GM13976 (cell line): Measurements from ENCODE around the gene BTG1.

ENCODE experiments used
- DNase-seq: peaks from one replicate; pipeline ENCODE4 v3.0.0; 2012; ENCODE audit warnings: low spot score
- CTCF ChIP-seq: IDR thresholded peaks from 2 replicates; pipeline ENCODE4 v1.5.1; 2012; ENCODE audit warnings: borderline replicate concordance, mild to moderate bottlenecking; ENCODE audit not compliant: insufficient read depth; ENCODE audit errors: extremely low read depth, missing control alignments, control extremely low read depth
- in situ Hi-C: fragments of 300-500 bp; cut with MboI; formaldehyde crosslinking; loops from one replicate; pipeline ENCODE4 v1.12.0; 2022; ENCODE audit warnings: low sequenced_read_pairs, mixed read lengths, inconsistent platforms; ENCODE audit not compliant: unreplicated experiment

BTG1 gene

GRCh38 chr12:92142251-92142926 is 3.3 kb downstream of the BTG1 start:
- TF ChIP-seq CTCF = no peak
- DNase-seq = no peak
- in situ Hi-C loops = loop anchor here (10.0 to 25.0 kb wide), 4 partner anchors 262 to 755 kb away; no protein-coding TSS in a partner anchor

- in situ Hi-C loops = loop anchor here (10.0 to 25.0 kb wide), 4 partner anchors 263 to 754 kb away; no protein-coding TSS in a partner anchor
- no peak for TF ChIP-seq CTCF
- DNase-seq = no peak
Observed at GRCh38 chr12:92141591-92142121, 4.0 kb downstream of the BTG1 start.

- in situ Hi-C loops = loop anchor here (10.0 to 25.0 kb wide), 4 partner anchors 264 to 754 kb away; no protein-coding TSS in a partner anchor
- no peak for DNase-seq
- TF ChIP-seq CTCF = no peak
Observed at GRCh38 chr12:92140896-92141536, 4.6 kb downstream of the BTG1 start.

GRCh38 chr12:92140156-92140555 is 5.5 kb downstream of the BTG1 start:
- in situ Hi-C loops = loop anchor here (10.0 to 25.0 kb wide), 4 partner anchors 265 to 753 kb away; no protein-coding TSS in a partner anchor
- no peak for TF ChIP-seq CTCF
- no peak for DNase-seq

- TF ChIP-seq CTCF = no peak
- in situ Hi-C loops = loop anchor here (10.0 to 25.0 kb wide), 5 partner anchors 265 to 752 kb away; no protein-coding TSS in a partner anchor
- no peak for DNase-seq
Observed at GRCh38 chr12:92139634-92140150, 6.0 kb downstream of the BTG1 start.

GRCh38 chr12:92138626-92139025 is 7.0 kb downstream of the BTG1 start:
- in situ Hi-C loops = loop anchor here (10.0 to 25.0 kb wide), 3 partner anchors 324 to 751 kb away; no protein-coding TSS in a partner anchor
- TF ChIP-seq CTCF = no peak
- DNase-seq = no peak
